Amygdala (tissue), 56 donors: ENCODE results near the gene ZBTB20.

Source experiments
- DNase-seq, 56 donors: peaks; one replicate each; lab custom pipeline; 2025; lab: John Stamatoyannopoulos, UW

ZBTB20 gene

GRCh38 chr3:114442246-114442645 is 704.8 kb downstream of the ZBTB20 start:
- DNase-seq, result peak in 1 of 56 donors; percentile 5

GRCh38 chr3:114441386-114441785 is 705.7 kb downstream of the ZBTB20 start:
- DNase-seq, result peak in 5 of 56 donors; percentile 4 to 26 (median 17)

GRCh38 chr3:114440700-114441099 is 706.4 kb downstream of the ZBTB20 start:
- DNase-seq, result no peak

GRCh38 chr3:114439284-114439683 is 707.8 kb downstream of the ZBTB20 start:
- no peak for DNase-seq

- no peak for DNase-seq
Measured at GRCh38 chr3:114437897-114438296, 709.2 kb downstream of the ZBTB20 start.

- DNase-seq, result no peak
Measured at GRCh38 chr3:114436182-114436581, 710.9 kb downstream of the ZBTB20 start.

GRCh38 chr3:114435386-114436115 is 711.5 kb downstream of the ZBTB20 start:
- no peak for DNase-seq

- DNase-seq, result no peak
Measured at GRCh38 chr3:114432310-114432709, 714.8 kb downstream of the ZBTB20 start.

GRCh38 chr3:114428044-114428595 is 719.0 kb downstream of the ZBTB20 start:
- no peak for DNase-seq

- no peak for DNase-seq
Measured at GRCh38 chr3:114427285-114428043, 719.6 kb downstream of the ZBTB20 start.

- DNase-seq, result peak in 8 of 56 donors; percentile 18 to 35 (median 23)
Measured at GRCh38 chr3:114424337-114424736, 722.8 kb downstream of the ZBTB20 start.

GRCh38 chr3:114421204-114421603 is 725.9 kb downstream of the ZBTB20 start:
- DNase-seq, result peak in 1 of 56 donors; percentile 11

- no peak for DNase-seq
Measured at GRCh38 chr3:114420072-114420471, 727.0 kb downstream of the ZBTB20 start.

GRCh38 chr3:114418724-114419543 is 728.2 kb downstream of the ZBTB20 start:
- no peak for DNase-seq

- no peak for DNase-seq
Measured at GRCh38 chr3:114418107-114418506, 729.0 kb downstream of the ZBTB20 start.

GRCh38 chr3:114417675-114418074 is 729.4 kb downstream of the ZBTB20 start:
- DNase-seq, result no peak

GRCh38 chr3:114417265-114417664 is 729.8 kb downstream of the ZBTB20 start:
- DNase-seq, result no peak

- no peak for DNase-seq
Measured at GRCh38 chr3:114411811-114412803, 735.0 kb downstream of the ZBTB20 start.

GRCh38 chr3:114411190-114411668 is 735.9 kb downstream of the ZBTB20 start:
- DNase-seq, result no peak
